HEK293T (cell line): ENCODE results near the gene CDK5RAP2.

Experiments
- CTCF ChIA-PET: fragments of 350-600 bp; formaldehyde crosslinking; extraction: SDS; loops from one replicate; lab custom pipeline; 2021; ENCODE audit warnings: antibody characterized with exemption, inconsistent platforms; lab: Yijun Ruan, JAX
- POLR2A ChIA-PET: fragments of 350-600 bp; formaldehyde crosslinking; extraction: SDS; loops from one replicate; lab custom pipeline; 2020; ENCODE audit warnings: antibody characterized with exemption, inconsistent platforms; lab: Yijun Ruan, JAX
- DNase-seq: peaks from one replicate; pipeline ENCODE4 v3.0.0; 2012; ENCODE audit warnings: mixed read lengths; ENCODE audit errors: extremely low spot score
- ARNT ChIP-seq: fragments of 450-650 bp; IDR thresholded peaks from 2 replicates; pipeline ENCODE4 v1.6.1; 2017; ENCODE audit warnings: mild to moderate bottlenecking
- BHLHE40 ChIP-seq: fragments of 450-650 bp; IDR thresholded peaks from 2 replicates; pipeline ENCODE4 v1.6.1; 2016; ENCODE audit warnings: mild to moderate bottlenecking, moderate library complexity, borderline replicate concordance
- CTBP1 ChIP-seq: fragments of 450-650 bp; IDR thresholded peaks from 2 replicates; pipeline ENCODE4 v1.6.1; 2016; ENCODE audit warnings: borderline replicate concordance
- ELF4 ChIP-seq: fragments of 450-650 bp; IDR thresholded peaks from 2 replicates; pipeline ENCODE4 v1.6.1; 2017; ENCODE audit warnings: antibody characterized with exemption
- FOXA1 ChIP-seq: fragments of 450-650 bp; IDR thresholded peaks from 2 replicates; pipeline ENCODE4 v1.6.1; 2016; ENCODE audit warnings: mild to moderate bottlenecking
- FOXK2 ChIP-seq: fragments of 450-650 bp; IDR thresholded peaks from 2 replicates; pipeline ENCODE4 v1.6.1; 2016; ENCODE audit warnings: mild to moderate bottlenecking
- FOXM1 ChIP-seq: fragments of 450-650 bp; IDR thresholded peaks from 2 replicates; pipeline ENCODE4 v1.6.1; 2017; ENCODE audit warnings: mild to moderate bottlenecking, borderline replicate concordance
- HDGF ChIP-seq: fragments of 450-650 bp; IDR thresholded peaks from 2 replicates; pipeline ENCODE4 v1.6.1; 2017; ENCODE audit warnings: antibody characterized with exemption, borderline replicate concordance
- L3MBTL2 ChIP-seq: fragments of 450-650 bp; conservative IDR thresholded peaks from 2 replicates; pipeline ENCODE4 v1.6.1; 2016; ENCODE audit warnings: mild to moderate bottlenecking
- LEF1 ChIP-seq: fragments of 450-650 bp; IDR thresholded peaks from 2 replicates; pipeline ENCODE4 v1.6.1; 2017; ENCODE audit warnings: mild to moderate bottlenecking, borderline replicate concordance
- NFRKB ChIP-seq: fragments of 450-650 bp; IDR thresholded peaks from 2 replicates; pipeline ENCODE4 v1.6.1; 2016; ENCODE audit warnings: mild to moderate bottlenecking, moderate library complexity
- SP1 ChIP-seq: fragments of 450-650 bp; IDR thresholded peaks from 2 replicates; pipeline ENCODE4 v1.6.1; 2017
- SUZ12 ChIP-seq: fragments of 450-650 bp; IDR thresholded peaks from 2 replicates; pipeline ENCODE4 v1.6.1; 2016; ENCODE audit warnings: mild to moderate bottlenecking
- TARDBP ChIP-seq: fragments of 450-650 bp; IDR thresholded peaks from 2 replicates; pipeline ENCODE4 v1.6.1; 2016
- ZNF384 ChIP-seq: fragments of 450-650 bp; IDR thresholded peaks from 2 replicates; pipeline ENCODE4 v1.6.1; 2016
- TF ChIP-seq, protein P1 (sequence below): fragments of 450-650 bp; IDR thresholded peaks from 2 replicates; pipeline ENCODE4 v1.6.1; 2016

Gene CDK5RAP2

DNA sequence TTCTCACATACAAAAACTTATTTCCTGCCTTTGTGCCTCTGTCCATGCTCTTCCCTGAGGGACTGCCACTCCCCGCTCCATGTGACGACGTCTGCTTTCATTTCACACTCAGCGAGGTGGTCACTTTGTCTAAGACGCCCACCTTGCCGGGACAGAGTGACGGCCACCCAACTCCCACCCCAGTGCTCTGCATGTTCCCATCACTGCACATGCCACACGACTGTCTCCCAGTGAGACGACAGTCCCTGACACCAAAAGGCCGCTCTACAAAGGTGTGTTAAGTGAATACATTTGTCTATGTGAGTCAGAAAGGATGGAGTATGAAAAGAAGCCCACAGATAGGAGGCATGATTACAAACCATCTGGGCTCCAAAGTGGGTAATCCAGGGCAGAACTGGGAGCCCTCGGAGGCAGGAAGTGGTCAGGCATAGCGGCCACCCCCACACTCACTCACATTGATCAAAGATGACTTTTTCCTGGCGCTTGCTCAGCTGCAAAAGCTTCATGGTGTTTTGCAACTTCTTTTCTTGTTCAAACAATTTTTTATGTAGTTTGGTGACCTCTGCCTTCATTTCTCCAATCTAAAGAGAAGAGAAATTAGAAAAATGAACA lies 185.8 kb downstream of the CDK5RAP2 start:
- no peak for DNase-seq
- TF ChIP-seq FOXM1 = no peak
- TF ChIP-seq ARNT = no peak
- TF ChIP-seq HDGF = no peak
- TF ChIP-seq NFRKB = no peak
- no peak for TF ChIP-seq L3MBTL2
- TF ChIP-seq LEF1 = no peak
- no peak for TF ChIP-seq ZNF384
- no peak for TF ChIP-seq CTBP1
- no peak for TF ChIP-seq FOXA1
- no peak for TF ChIP-seq ELF4
- TF ChIP-seq FOXK2 = no peak
- no peak for TF ChIP-seq SP1
- no peak for TF ChIP-seq TARDBP
- no peak for TF ChIP-seq BHLHE40
- TF ChIP-seq, protein P1, sequence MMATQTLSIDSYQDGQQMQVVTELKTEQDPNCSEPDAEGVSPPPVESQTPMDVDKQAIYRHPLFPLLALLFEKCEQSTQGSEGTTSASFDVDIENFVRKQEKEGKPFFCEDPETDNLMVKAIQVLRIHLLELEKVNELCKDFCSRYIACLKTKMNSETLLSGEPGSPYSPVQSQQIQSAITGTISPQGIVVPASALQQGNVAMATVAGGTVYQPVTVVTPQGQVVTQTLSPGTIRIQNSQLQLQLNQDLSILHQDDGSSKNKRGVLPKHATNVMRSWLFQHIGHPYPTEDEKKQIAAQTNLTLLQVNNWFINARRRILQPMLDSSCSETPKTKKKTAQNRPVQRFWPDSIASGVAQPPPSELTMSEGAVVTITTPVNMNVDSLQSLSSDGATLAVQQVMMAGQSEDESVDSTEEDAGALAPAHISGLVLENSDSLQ = no peak
- no peak for TF ChIP-seq SUZ12
- ChIA-PET CTCF (no interaction called here), POLR2A (no interaction called here)

DNA sequence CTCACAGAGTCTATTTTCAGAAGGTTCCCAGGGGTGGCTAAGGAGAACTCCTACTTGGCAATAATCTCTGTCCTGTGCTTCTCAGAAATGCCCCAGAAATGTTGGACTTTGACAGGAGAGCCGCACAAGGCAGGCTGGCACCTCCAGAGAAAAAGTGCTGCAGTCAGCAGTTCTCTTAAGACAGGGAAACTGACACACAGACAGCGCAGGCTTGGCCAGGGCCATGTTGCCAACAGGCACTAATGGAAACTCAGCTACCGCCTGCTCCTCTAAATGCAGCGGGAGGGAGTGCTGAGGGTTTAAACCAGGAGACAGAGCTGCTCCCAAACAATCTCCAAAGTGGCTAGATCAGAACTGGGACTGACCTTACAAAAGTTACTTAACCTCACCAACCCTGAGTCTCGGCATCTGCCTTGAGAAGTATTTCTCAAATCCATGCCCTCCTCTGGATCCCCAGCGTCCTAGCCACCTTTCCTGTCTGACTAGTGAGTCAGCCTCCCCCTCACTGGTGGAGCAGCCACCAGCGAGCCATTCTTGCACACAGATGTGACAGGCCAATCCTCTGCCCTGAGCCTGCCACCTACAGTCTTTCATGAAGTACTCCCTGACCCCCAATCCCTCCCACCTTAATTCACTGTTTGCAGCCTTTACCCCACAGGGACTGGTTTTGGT lies 186.4 kb downstream of the CDK5RAP2 start:
- TF ChIP-seq FOXM1 = no peak
- CTCF ChIA-PET = no interaction called here
- POLR2A ChIA-PET = no interaction called here
- DNase-seq = no peak

DNA sequence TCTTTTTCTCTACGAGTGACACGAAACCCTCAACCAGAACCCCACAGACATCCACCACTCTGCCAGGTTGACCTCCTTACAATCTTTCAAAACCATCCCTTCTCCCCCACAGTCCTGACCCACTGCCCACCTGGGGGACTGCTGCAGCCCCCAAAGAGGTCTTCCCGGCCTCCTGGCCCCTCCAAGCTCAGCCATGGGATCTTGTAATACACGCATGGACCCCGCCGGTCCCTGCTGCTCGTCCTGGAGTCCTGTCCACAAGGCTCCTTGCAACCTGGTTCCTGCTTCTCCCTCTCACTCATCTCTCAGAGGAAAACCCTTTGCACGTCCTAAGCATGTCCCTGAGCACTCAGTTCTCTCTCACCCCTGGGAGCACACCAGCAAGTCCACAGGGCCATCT lies 187.3 kb downstream of the CDK5RAP2 start:
- DNase-seq = no peak
- CTCF ChIA-PET = no interaction called here
- TF ChIP-seq HDGF (no peak), SP1 (no peak), CTBP1 (no peak), SUZ12 (no peak), L3MBTL2 (no peak), TARDBP (no peak), FOXA1 (no peak), FOXM1 (no peak), ARNT (no peak)
- TF ChIP-seq, protein P1 = no peak
- POLR2A ChIA-PET = no interaction called here

DNA sequence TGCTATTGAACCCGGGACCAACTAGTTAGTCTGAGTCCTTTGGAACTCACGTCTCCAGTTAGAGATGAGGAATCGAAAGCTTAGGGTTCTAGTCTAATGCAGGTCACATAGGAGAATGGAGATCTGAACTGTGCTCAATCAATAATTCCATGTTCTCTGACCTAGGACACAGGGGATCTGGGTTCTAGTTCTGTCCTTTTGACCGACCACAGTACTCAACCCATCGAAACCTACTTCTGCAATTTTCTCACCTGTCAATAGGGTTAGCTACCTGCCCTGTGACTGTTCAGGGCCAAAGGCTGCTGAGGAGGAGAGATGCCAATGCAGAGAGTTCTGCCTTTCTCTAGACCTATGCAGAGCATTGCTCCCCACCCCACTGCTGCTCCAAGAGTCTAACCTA lies 187.7 kb downstream of the CDK5RAP2 start:
- no peak for DNase-seq
- POLR2A ChIA-PET = no interaction called here
- CTCF ChIA-PET = no interaction called here

DNA sequence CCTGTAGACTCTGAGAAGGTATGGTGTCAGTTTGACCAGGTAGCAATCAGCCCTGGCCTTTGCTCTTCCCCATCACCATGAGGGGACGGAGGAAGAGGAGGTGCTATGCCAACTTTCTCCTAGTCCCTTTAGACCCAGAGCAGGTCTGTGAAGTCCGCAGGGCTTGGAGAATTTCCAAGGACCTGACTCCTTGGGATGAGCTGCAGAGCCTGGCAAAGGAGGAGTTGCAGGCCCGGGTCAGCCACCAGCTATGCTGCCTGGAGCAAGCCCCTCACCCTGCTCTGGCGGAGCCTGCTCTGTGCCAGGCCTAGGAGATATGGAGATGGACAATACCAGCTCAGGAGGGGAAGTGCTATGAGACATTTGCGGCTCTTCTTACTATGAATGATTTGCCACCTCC lies 188.3 kb downstream of the CDK5RAP2 start:
- ChIA-PET POLR2A (no interaction called here), CTCF (no interaction called here)
- no peak for DNase-seq
- TF ChIP-seq ARNT (no peak), BHLHE40 (no peak), L3MBTL2 (no peak), SUZ12 (no peak)
- TF ChIP-seq, protein P1 = no peak

More for the DNA sequence above, 187.7 kb downstream of the CDK5RAP2 start:
- TF ChIP-seq SUZ12 (no peak), FOXM1 (no peak), SP1 (no peak), NFRKB (no peak), LEF1 (no peak), CTBP1 (no peak), FOXK2 (no peak), ARNT (no peak), ZNF384 (no peak), TARDBP (no peak), FOXA1 (no peak), BHLHE40 (no peak), ELF4 (no peak), HDGF (no peak)
- TF ChIP-seq, protein P1 = no peak

DNA sequence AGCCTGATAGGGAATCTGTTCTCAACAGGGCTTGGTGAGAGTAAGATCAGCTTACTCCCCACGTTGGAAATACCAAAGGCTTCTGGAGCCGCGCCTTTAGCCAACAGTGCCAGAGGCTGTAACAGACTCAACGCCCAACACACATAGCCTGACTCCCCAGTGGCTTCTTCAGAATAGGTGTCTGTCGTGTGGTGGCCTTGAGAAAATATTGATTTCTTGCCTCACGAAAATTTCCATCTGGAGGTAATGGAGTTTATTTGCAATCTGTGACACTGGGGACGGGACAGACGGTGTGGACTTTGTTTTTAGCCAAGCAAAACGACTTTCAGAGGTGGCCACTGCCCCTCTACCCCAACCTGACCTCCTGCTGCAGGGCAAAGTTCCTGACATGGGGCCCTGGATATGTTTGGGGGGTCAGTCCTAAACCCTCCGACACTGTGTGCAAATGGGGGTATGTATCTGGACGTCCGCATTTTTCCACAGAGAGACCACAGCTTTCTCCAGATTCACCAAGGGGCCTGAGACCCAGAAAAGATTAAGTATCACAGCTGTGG lies 189.3 kb downstream of the CDK5RAP2 start:
- TF ChIP-seq TARDBP = no peak
- no peak for TF ChIP-seq FOXK2
- TF ChIP-seq ELF4 = no peak
- no peak for TF ChIP-seq BHLHE40
- no peak for TF ChIP-seq FOXA1
- TF ChIP-seq LEF1 = no peak
- no peak for TF ChIP-seq ARNT
- no peak for TF ChIP-seq ZNF384
- TF ChIP-seq FOXM1 = no peak
- no peak for TF ChIP-seq CTBP1
- no peak for TF ChIP-seq L3MBTL2
- TF ChIP-seq SUZ12 = no peak
- TF ChIP-seq SP1 = no peak
- TF ChIP-seq, protein P1 = no peak
- CTCF ChIA-PET = no interaction called here
- DNase-seq = no peak
- POLR2A ChIA-PET = no interaction called here
